ENCODE results near the gene METTL21A.

The METTL21A gene

GRCh38 chr2:207624185-207625013 lies 795 bp downstream of the METTL21A start:
- DNase-seq = peak; percentile 34 to 93 (median 58)
- intact Hi-C loops (cut with DNase I) = loop anchor here (1.0 to 5.0 kb wide), 4 partner anchors 87 to 643 kb away; partner anchors contain the start of genes CCNYL1 and PIKFYVE

- no peak for DNase-seq
- intact Hi-C loops (cut with DNase I) = no loop called here
These were observed 3.6 kb downstream of the METTL21A start for GRCh38 chr2:207621501-207622039.

GRCh38 chr2:207619764-207620203 lies 5.4 kb downstream of the METTL21A start:
- intact Hi-C loops (cut with DNase I) = no loop called here
- DNase-seq = no peak

GRCh38 chr2:207617011-207617671 lies 8.1 kb downstream of the METTL21A start:
- intact Hi-C loops (cut with DNase I) = no loop called here
- DNase-seq = no peak

- no peak for DNase-seq
- intact Hi-C loops (cut with DNase I) = no loop called here
These were observed 9.0 kb downstream of the METTL21A start for GRCh38 chr2:207616185-207616584.

GRCh38 chr2:207614824-207615223 lies 10.4 kb downstream of the METTL21A start:
- no peak for DNase-seq
- intact Hi-C loops (cut with DNase I) = no loop called here

GRCh38 chr2:207612714-207613113 lies 12.5 kb downstream of the METTL21A start:
- no peak for DNase-seq
- intact Hi-C loops (cut with DNase I) = no loop called here

GRCh38 chr2:207606829-207607228 lies 18.4 kb downstream of the METTL21A start:
- intact Hi-C loops (cut with DNase I) = no loop called here
- no peak for DNase-seq

GRCh38 chr2:207606399-207606798 lies 18.8 kb downstream of the METTL21A start:
- no peak for DNase-seq
- intact Hi-C loops (cut with DNase I) = no loop called here

- no peak for DNase-seq
- intact Hi-C loops (cut with DNase I) = no loop called here
These were observed 21.7 kb downstream of the METTL21A start for GRCh38 chr2:207603486-207603885.

GRCh38 chr2:207601774-207602173 lies 23.4 kb downstream of the METTL21A start:
- intact Hi-C loops (cut with DNase I) = no loop called here
- DNase-seq = no peak

- intact Hi-C loops (cut with DNase I) = no loop called here
- no peak for DNase-seq
These were observed 25.0 kb downstream of the METTL21A start for GRCh38 chr2:207600231-207600630.

- intact Hi-C loops (cut with DNase I) = no loop called here
- no peak for DNase-seq
These were observed 25.6 kb downstream of the METTL21A start for GRCh38 chr2:207599636-207600035.

GRCh38 chr2:207594731-207595130 lies 30.5 kb downstream of the METTL21A start:
- no peak for DNase-seq
- intact Hi-C loops (cut with DNase I) = no loop called here

- no peak for DNase-seq
- intact Hi-C loops (cut with DNase I) = no loop called here
These were observed 30.9 kb downstream of the METTL21A start for GRCh38 chr2:207594264-207594663.

- no peak for DNase-seq
- intact Hi-C loops (cut with DNase I) = no loop called here
These were observed 31.9 kb downstream of the METTL21A start for GRCh38 chr2:207593277-207593676.

- intact Hi-C loops (cut with DNase I) = no loop called here
- DNase-seq = no peak
These were observed 36.1 kb downstream of the METTL21A start for GRCh38 chr2:207589143-207589542.

GRCh38 chr2:207587305-207587704 lies 37.9 kb downstream of the METTL21A start:
- DNase-seq = no peak

GRCh38 chr2:207584952-207585351 lies 40.2 kb downstream of the METTL21A start:
- no peak for DNase-seq
- intact Hi-C loops (cut with DNase I) = no loop called here

More at GRCh38 chr2:207587305-207587704, 37.9 kb downstream of the METTL21A start:
- intact Hi-C loops (cut with DNase I) = no loop called here

GRCh38 chr2:207571370-207571769 lies 53.8 kb downstream of the METTL21A start:
- no peak for DNase-seq
- intact Hi-C loops (cut with DNase I) = no loop called here

- DNase-seq = no peak
- intact Hi-C loops (cut with DNase I) = no loop called here
These were observed 57.5 kb downstream of the METTL21A start for GRCh38 chr2:207567671-207568070.
